Pulmonary artery endothelial cell (primary cell): Measurements from ENCODE around the gene ITPRIP. TPM values are rescaled to one million over a fixed set of nuclear protein-coding genes. Genes with fewer than 3 reads are reported as not detected.

ENCODE experiments used
- DNase-seq: peaks from one replicate; pipeline ENCODE4 v3.0.0-alpha.2; 2011; ENCODE audit warnings: low read depth, low spot score
- total RNA-seq: library from RNA; depleted of rRNA; stranded (reverse); fragments of >200 nt; gene quantifications from 2 replicates; pipeline ENCODE4 v1.2.3, GENCODE V29; 2014

Gene ITPRIP
- total RNA-seq, 1 donor from 2014 or later = 16.6 TPM

DNA sequence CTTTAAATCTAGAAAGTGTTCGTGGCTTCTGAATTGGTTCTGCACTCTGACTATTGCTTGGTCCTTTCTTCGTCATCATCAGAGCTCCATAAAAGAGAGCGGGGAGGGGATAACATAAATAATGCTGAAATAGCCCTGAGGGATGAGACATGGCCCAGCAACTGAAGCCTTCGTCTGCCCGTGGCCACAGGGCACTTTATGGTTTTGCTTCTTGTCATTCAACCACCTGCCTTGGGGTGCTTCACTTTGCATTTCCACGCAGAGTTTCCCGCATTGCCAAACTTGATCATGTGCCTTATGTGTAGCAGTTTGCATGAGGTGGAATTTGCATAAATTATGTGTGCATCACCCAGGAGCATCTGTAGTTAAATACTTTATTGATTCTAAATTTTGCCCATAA lies 53.4 kb downstream of the ITPRIP start:
- DNase-seq = no peak

DNA sequence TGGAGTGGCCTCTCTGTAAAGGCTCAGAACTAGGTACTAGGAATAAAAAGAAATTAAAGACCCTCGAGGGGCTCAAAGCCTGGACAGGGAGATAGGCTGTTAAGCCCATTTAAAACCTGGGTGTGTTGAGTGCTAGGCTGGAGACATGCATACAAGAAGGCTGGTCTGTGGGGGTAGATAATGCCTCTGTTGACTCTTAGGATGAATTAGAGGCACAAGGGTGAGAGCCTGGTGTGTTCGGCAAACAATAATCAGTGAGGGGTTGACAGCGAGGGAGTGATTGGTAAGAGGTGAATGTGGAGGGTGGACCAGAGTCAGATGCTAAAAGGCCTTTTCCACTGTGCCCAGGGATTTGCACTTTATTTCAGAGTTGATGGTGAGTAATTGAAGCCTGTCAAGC lies 56.6 kb downstream of the ITPRIP start:
- DNase-seq = no peak

DNA sequence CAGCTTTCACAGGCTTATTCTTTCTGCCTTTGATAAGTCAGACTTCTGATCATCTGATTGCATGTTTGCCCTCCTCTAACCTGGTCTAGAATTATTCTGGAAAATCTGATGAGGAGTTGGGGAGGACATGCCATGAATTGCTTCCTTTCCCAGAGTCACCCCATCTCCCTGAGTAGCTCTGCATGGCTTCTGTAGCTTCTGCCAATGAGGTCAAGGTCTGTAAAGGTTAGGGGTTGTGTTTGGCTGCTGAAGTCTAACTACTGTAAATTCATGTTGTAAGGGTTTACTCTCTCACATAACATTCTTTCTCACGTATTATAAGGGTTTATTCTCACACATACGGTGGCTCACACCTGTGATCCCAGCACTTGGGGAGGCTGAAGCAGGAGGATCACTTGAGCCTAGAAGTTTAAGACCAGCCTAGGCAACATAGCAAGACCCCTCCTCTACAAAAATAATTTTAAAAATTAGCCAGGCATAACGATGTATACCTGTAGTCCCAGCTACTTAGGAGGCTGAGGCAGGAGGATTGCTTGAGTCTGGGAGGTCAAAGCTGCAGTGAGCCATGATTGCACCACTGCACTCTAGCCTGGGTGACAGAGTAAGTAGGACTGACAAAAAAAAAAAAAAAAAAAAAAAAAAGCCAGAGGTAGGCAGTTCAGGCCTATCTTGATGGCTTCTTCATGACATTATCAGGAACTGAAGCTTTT lies 58.6 kb downstream of the ITPRIP start:
- no peak for DNase-seq

DNA sequence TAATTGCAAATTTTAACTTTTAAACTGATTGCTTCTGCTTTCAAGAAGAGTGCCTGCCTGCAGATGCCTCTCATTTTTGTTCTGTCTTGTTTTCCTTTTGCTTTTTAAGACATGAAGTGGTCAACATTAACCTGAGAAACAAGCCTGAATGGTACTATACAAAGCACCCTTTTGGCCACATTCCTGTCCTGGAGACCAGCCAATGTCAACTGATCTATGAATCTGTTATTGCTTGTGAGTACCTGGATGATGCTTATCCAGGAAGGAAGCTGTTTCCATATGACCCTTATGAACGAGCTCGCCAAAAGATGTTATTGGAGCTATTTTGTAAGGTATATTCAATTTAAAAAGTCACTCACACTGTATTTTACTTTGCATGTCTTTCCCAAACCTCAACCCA lies 60.5 kb downstream of the ITPRIP start:
- no peak for DNase-seq

DNA sequence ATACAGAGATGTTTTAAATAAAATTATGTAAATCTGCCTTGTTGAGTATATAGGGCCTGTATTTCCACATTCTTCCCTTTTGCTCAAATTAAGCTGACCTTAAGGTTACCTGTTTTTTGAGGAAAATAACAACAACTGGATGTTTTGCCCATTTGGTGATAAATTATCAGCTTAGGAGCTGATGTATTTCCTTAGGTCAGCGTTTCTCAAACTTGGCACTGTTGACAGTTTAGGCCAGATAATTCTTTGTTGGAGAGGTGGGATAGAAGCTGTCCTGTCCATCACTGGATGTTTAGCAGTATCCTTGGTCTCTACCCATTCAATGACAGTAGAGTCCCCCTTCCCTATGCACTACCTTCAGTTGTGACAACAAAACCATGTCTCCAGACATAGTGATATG lies 62.1 kb downstream of the ITPRIP start:
- DNase-seq = no peak

DNA sequence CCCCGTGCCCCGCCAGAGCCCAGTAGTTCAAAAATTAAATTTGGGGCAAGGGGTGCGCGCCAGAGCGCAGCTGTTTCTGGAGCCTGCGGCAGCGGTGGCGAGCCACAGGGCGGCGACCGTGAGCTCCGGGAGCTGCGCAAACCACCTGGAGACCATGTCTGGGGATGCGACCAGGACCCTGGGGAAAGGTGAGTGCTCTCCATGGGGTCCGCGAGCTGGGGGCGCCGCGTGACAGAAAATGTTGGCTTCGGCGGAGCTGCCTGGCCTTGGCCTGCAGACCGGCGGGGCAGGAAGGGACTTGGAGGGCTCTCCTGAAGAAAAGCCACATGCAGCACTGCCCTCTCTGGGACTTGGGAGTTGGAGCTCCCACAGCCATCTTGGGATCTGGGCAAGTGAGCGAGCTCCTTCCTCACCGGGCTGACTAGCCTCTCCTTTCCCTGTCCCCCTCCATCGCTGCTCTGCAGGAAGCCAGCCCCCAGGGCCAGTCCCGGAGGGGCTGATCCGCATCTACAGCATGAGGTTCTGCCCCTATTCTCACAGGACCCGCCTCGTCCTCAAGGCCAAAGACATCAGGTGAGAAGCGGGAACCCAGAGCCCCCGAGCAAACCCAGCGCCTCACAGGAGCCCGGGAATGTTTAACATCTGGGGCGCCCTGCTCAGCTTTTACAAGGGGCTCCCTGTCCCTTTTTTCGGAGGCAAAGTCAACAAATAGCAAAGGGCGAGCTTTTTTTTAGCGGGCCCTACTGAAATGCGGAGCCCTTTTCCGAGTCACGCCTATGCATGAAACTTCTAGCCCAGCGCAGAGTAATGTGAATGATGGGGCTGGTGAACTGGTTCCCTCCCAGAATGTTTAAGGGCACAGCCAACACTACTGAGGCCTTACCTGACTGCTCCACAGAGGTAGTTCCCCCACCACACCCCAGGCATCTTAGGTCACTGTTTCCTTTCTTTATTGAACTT lies 63.2 kb downstream of the ITPRIP start:
- DNase-seq = no peak

DNA sequence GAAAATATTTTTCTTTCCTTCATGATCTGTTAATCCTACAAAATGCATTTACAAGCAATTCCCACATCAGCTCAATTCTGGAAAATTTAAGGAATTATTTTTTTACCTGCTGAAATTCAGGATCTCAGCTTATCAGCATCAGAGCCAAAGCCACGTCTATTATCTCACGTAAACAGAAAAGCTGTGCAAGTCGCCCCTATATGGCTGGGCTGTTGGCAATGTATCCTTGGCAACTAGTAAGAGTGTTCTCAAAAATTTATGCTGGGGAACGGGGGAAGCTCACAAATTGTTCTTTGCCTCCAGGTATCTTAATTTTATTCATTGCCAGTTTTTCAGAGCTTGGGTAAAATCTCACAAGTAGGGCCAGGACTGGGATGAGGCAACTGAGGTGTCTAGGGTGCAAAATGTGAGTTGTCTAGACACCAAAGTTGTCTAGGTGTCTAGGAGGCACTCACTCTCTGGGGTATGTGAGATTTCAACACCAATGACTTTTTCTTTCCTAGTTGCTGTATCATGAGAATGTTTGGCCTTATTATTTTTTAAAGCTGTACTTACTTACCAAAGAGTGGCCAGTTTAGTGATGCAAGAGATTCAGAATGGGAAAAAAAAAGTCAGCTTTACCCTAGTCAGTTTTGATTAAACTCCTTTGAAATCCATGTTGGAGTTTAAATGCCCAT lies 64.2 kb downstream of the ITPRIP start:
- no peak for DNase-seq

DNA sequence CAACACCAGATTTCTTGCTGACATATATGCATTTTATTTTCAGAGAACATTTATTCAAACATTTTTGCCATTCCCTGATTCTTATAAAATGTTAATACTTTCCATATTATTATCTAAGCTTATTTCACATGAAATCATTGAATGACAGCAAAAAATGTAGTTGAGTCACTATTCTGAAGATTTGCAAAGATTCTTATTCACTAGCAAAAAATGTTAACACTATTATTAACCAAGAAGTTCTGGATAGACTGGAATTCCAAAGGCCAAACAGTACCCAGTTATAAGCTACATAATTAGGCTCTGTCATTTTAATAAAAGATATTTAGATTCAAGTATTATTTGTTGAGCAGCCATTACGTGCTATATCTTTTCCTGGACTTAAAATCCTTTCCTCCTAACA lies 65.0 kb downstream of the ITPRIP start:
- DNase-seq = no peak

DNA sequence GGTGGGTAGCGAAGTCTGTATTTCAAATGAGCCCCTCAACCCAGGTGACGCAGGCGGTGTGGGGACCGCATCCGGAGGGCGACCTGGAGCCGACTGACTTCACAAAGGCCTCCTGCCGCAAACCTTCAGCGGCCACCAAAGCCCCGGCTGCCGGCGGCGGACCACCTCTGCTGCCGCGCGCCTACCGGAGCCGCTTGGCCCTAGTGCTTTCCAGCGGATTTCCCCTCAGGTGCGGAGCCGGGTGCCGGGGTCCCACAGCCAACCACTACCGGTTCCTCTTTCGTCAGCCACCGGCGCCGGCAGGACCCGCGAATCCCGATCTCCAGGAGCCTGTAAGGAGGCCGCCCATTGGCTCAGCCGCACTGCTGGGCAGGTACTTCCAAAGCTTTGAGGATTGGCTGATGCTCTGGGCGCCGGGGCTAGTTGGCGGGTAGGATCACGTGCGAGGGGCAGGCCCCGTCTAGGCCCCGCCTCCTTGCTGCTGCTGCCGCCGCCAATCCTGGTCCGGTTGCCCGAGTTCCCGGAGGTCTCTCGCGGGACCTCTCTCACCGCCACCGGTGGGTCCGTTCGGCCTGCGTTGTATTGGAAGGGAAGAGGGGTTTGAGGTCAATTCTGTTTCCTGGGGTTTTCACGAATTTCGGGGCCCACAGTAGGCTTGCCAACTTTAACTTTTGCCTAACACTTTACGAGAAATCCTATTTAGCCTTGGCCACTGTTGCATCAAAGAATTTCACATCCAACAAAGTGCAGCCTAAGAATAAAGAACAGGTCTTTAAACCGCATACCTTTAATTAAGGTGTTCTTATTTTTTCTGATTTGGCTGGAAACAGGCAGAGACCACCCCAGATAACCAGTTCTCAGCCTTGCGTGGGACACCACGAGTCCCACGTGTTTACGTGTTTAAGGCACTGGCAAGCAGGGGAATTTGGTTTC lies 69.3 kb downstream of the ITPRIP start, which contains the start of gene GSTO2:
Gene GSTO2, plus strand, starts transcription at position 472 of the 933 bp plus-strand sequence. CDS start 5,732 bp downstream, outside the sequence.
- DNase-seq = peak; percentile 97

DNA sequence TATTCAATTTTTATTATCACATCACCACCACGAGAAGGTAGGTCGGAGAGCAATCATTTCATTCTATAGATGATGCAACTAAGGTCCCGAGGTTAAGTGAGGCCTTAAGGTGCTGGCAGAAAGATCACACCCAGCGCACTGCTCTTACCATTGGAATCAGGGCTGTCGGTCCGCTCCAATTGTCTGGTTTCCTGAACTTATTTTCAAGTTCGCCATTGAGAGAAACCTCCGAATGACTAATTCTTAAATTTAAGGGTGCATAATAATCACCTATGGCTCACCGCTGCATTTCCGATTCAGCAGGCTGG lies 69.9 kb downstream of the ITPRIP start:
- no peak for DNase-seq

DNA sequence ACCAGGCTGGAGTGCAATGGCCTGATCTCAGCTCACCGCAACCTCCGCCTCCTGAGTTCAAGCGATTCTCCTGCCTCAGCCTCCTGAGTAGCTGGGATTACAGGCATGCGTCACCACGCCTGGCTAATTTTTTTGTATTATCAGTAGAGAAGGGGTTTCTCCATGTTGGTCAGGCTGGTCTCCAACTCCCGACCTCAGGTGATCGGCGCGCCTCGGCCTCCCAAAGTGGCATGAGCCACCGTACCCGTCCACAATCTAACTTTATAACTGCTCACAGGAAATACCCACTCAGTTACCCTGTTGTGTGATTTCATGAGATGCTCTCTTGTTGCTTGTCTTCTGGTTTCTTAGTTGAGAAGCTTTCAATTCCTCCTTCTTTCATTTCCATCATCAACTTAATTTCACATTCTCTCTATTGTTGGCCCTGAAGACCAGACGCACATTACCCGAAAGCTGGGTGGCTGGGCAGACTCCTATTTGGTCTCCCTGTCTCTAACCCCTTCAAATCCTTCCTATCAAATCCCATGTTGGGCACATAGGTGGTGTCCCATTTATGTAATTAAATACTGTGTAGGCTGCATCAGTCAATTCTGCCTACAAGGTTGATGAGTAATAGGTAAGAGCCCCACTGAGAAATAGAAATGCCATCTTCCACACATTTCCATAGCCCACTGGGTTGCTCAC lies 70.4 kb downstream of the ITPRIP start:
- DNase-seq = no peak

DNA sequence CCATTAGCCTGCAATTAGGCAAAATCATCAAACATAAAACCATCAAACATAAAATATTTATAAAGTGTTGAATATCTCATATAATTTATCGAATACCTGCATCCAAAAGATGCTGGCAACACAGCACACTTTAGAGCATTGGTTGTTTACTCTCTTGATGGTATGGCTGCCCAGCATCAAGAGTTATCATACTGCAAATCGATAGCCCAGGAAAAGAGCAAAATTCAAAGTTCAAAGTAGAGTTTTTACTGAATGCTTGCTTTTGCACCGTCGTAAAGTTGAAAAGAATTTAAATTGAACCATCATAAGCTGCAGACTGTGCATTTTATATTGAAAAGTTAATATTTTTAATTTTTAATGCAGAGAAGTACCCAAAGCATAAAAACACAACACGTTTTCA lies 73.5 kb downstream of the ITPRIP start:
- no peak for DNase-seq

DNA sequence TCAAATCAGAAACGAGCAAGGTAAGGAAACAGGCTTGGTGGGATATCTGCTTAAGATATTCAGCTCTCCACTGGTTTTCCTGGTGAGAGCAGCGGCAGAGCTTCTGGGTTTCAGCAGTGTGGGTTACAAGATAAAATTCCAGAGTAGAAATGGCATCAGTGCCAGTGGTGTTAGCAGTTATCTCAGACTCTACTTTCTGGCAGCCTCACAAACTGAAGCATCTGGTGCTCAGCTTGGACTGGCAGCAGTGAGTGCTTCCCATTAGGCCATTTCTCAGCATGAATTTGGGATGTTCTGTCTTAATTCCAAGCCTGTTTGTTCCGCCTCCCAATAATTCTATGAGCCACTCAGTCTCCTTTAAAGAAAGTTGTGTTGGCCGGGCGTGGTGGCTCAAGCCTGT lies 76.2 kb downstream of the ITPRIP start:
- DNase-seq = no peak

DNA sequence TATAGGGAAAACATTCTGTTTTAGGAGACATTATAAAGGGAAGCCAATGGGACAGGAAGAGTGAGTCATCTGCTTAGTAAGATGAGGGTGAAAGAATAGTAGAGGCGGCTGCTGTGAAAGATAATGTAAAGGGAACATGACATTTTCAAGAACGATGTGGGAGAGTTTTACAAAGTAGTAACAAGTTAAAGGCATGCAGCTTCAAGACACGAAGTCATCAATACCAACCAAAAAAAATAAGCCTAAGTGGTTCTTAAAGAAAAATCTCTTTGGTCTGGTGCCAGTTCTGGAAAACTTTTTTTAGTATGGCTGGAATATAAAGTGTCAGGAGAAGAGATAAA lies 77.5 kb downstream of the ITPRIP start:
- no peak for DNase-seq

DNA sequence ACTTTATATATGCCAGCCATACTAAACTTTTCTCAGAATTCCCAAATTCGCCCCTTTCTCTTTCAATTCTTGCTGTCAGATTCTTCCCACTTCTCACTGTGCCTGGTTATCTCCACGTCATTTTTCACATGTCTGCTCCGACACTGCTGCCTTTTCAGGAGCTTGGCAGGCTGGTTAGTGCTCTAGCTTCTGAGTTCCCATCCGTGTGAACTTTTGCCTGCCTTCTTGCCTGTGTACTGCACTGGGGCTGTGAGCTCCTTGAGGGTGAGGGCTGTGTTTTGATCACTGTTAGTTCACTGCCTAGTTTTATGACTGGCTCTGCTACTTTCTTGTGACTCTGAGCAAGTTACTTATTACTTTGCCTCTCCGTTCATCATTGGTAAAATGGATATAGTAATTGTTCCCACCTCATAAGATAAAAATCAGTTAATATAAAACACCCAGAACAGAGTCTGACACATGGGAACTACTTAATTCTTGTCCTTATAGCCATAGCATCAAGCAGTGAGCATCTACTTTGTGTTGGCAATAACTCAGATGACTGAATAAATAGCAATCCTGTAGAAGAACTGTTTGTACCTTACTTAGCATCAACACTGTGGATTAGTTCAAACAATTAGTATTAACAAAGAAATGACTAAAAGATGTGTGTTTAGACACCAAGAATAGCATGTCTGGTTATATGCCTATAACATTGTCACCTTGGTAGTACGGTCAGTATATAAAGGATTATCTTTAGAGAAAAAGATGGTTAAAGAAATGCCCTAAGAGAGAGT lies 78.1 kb downstream of the ITPRIP start:
- no peak for DNase-seq

Other genes with a start within 250 kb of the ITPRIP start
- 10.3 and 13.3 TPM in 2 replicates for gene SFR1, start 216.3 kb downstream of the ITPRIP start, total RNA-seq
- gene CFAP43, start 106.1 kb downstream of the ITPRIP start, total RNA-seq = 0.07 TPM in 2 replicates
- gene GSTO1, start 83.6 kb downstream of the ITPRIP start, total RNA-seq = 144 and 229 TPM in 2 replicates
- gene GSTO2, start 69.3 kb downstream of the ITPRIP start, total RNA-seq = 0.25 and 0.33 TPM in 2 replicates
- 0.46 and 0.63 TPM in 2 replicates for gene CFAP58, start 15.4 kb upstream of the ITPRIP start, total RNA-seq